Endothelial cell of umbilical vein (primary cell): ENCODE data around the gene CEP85L. TPM values are rescaled to one million over a fixed set of nuclear protein-coding genes. Genes with fewer than 3 reads are reported as not detected.

Experiments used
- BruUV-seq: library from RNA; stranded (reverse); fragments of 400-500 nt; replicated peaks from 2 replicates; lab custom pipeline; 2021; lab: Mats Ljungman, UMichigan
- CTCF ChIA-PET: fragments of 300-600, 350-600 bp; sonication (Branson Sonifier 250); formaldehyde crosslinking; loops from one replicate; lab custom pipeline; 2021; ENCODE audit warnings: antibody characterized with exemption, inconsistent platforms; lab: Charles Lee
- POLR2A ChIA-PET: fragments of 300-600, 350-600 bp; sonication (Branson Sonifier 250); formaldehyde crosslinking; loops from one replicate; lab custom pipeline; 2021; ENCODE audit warnings: antibody characterized with exemption, inconsistent platforms; lab: Charles Lee
- DNase-seq: peaks from one replicate; pipeline ENCODE4 v3.0.0-alpha.2; 2011; ENCODE audit warnings: low read depth, low spot score
- FAIRE-seq: peaks from 2 replicates; lab custom pipeline; 2011; peaks lifted over from hg19 to GRCh38; lab: Jason Lieb, UNC
- H2AFZ ChIP-seq: 2 replicates; pipeline ENCODE4 v1.6.0; 2012; ENCODE audit warnings: low read depth, low read length, control low read depth, inconsistent platforms
- H3K27ac ChIP-seq: 2 replicates; pipeline ENCODE4 v1.5.1; 2011; ENCODE audit warnings: low read depth, mild to moderate bottlenecking, control low read depth, low read length, moderate library complexity; ENCODE audit not compliant: insufficient read depth
- H3K27me3 ChIP-seq, 2 experiments: 2 replicates each; pipeline versions ENCODE4 v1.6.0 to v1.6.1; 2011; ENCODE audit warnings: low read length in 2 of 2, mixed read lengths in 1 of 2; ENCODE audit not compliant: control insufficient read depth in 2 of 2, insufficient read depth in 2 of 2
- H3K36me3 ChIP-seq, 2 experiments: 2 replicates in 1 of 2; 3 replicates in 1 of 2; pipeline ENCODE4 v1.5.1; 2011; ENCODE audit warnings: low read length in 2 of 2, mild to moderate bottlenecking in 1 of 2, moderate library complexity in 1 of 2; ENCODE audit not compliant: control insufficient read depth in 2 of 2, insufficient read depth in 2 of 2; ENCODE audit errors: extremely low read depth in 1 of 2
- H3K4me1 ChIP-seq: 3 replicates; pipeline ENCODE4 v1.5.1; 2011; ENCODE audit warnings: mild to moderate bottlenecking, low read length; ENCODE audit not compliant: control insufficient read depth, insufficient read depth; ENCODE audit errors: extremely low read depth
- H3K4me2 ChIP-seq: 2 replicates; pipeline ENCODE4 v1.6.1; 2011; ENCODE audit warnings: low read length, control low read depth, mixed read lengths; ENCODE audit not compliant: insufficient read depth
- H3K4me3 ChIP-seq, 3 experiments: fragments of 200-600 bp in 1 of 3; sonication (generic), shearing (Covaris generic) in 1 of 3; replicated peaks in 1 of 3; 2 replicates each; pipeline ENCODE4 v1.5.1; 2011 to 2016; ENCODE audit warnings: control low read depth in 3 of 3, low read length in 3 of 3, mild to moderate bottlenecking in 2 of 3, inconsistent platforms in 1 of 3, low read depth in 1 of 3, moderate library complexity in 1 of 3; ENCODE audit not compliant: insufficient read depth in 1 of 3
- H3K79me2 ChIP-seq: 2 replicates; pipeline ENCODE4 v1.6.0; 2012; ENCODE audit warnings: low read length, inconsistent platforms; ENCODE audit not compliant: control insufficient read depth, insufficient read depth
- H3K9ac ChIP-seq: replicated peaks from 2 replicates; pipeline ENCODE3; 2011; ENCODE audit warnings: low read length, control low read depth; ENCODE audit not compliant: insufficient read depth; ENCODE audit errors: extremely low read depth
- H3K9me1 ChIP-seq: replicated peaks from 3 replicates; pipeline ENCODE4 v1.6.0; 2011; ENCODE audit warnings: mild to moderate bottlenecking, low read length; ENCODE audit not compliant: control insufficient read depth, insufficient read depth; ENCODE audit errors: extremely low read depth
- H3K9me3 ChIP-seq: replicated peaks from 2 replicates; pipeline ENCODE4 v1.5.1; 2012; ENCODE audit warnings: low read length, inconsistent platforms; ENCODE audit not compliant: control insufficient read depth, insufficient read depth
- H4K20me1 ChIP-seq: replicated peaks from 2 replicates; pipeline ENCODE3; 2011; ENCODE audit warnings: mild to moderate bottlenecking, low read length; ENCODE audit not compliant: control insufficient read depth, insufficient read depth; ENCODE audit errors: extremely low read depth
- EZH2 ChIP-seq: IDR thresholded peaks from 2 replicates; pipeline ENCODE4 v1.6.1; 2012; ENCODE audit warnings: borderline replicate concordance, low read depth, mild to moderate bottlenecking, moderate library complexity, low read length, inconsistent platforms; ENCODE audit not compliant: severe bottlenecking
- FOS ChIP-seq: IDR thresholded peaks from 2 replicates; pipeline ENCODE4 v1.6.1; 2011; ENCODE audit warnings: mild to moderate bottlenecking, low read length, moderate library complexity, borderline replicate concordance; ENCODE audit not compliant: insufficient read depth
- GATA2 ChIP-seq: IDR thresholded peaks from 2 replicates; pipeline ENCODE4 v1.7.0; 2011; ENCODE audit warnings: low read depth, mild to moderate bottlenecking, moderate library complexity, mixed read lengths, low read length; ENCODE audit not compliant: insufficient read length, insufficient read depth
- JUN ChIP-seq: IDR thresholded peaks from 2 replicates; pipeline ENCODE4 v1.6.1; 2011; ENCODE audit warnings: borderline replicate concordance, low read depth; ENCODE audit not compliant: insufficient read length, insufficient read depth
- MYC ChIP-seq: IDR thresholded peaks from one replicate; pipeline ENCODE4 v1.6.1; 2011; ENCODE audit warnings: mild to moderate bottlenecking, low read depth, low read length
- POLR2A ChIP-seq: IDR thresholded peaks from 2 replicates; pipeline ENCODE4 v1.6.1; 2012; ENCODE audit warnings: low read depth, mild to moderate bottlenecking, control low read depth, low read length
- POLR2AphosphoS5 ChIP-seq: IDR thresholded peaks from 2 replicates; pipeline ENCODE4 v1.6.1; 2012; ENCODE audit warnings: low read depth, mild to moderate bottlenecking, control low read depth, low read length, moderate library complexity; ENCODE audit not compliant: insufficient read depth
- dilution Hi-C: fragments of 300-500 bp; cut with MboI; formaldehyde crosslinking; loops from one replicate; pipeline ENCODE4 v1.15.0; 2019; ENCODE audit warnings: low sequenced_read_pairs; ENCODE audit not compliant: extremely low pct_ligation_motif_present
- intact Hi-C: fragments of 100-400 bp; cut with micrococcal nuclease; formaldehyde crosslinking; loops from one replicate; pipeline ENCODE4 v1.10.0; 2022
- polyA plus RNA-seq, 4 experiments: library from polyadenylated mRNA; depleted of rRNA in 3 of 4; stranded (reverse) in 3 of 4; unstranded in 1 of 4; fragments of >200 nt; gene quantifications; 2 replicates each; pipeline versions ENCODE4 v1.2.1 to v1.2.3, GENCODE V29; 2011 to 2012; ENCODE audit warnings: missing spikeins in 1 of 4
- total RNA-seq: library from RNA; stranded (reverse); gene quantifications from 2 replicates; pipeline ENCODE4 v1.2.3, GENCODE V29; 2021
- TF ChIP-seq, protein P1 (sequence below): IDR thresholded peaks from 2 replicates; pipeline ENCODE4 v1.6.1; 2011; ENCODE audit not compliant: insufficient read depth, insufficient read length
- TF ChIP-seq, protein P2 (sequence below), 2 donors: IDR thresholded peaks; 1 replicate in 1 of 2; 2 replicates in 1 of 2; pipeline ENCODE4 v1.5.1; 2011; ENCODE audit warnings: low read length in 2 of 2, mild to moderate bottlenecking in 2 of 2, moderate library complexity in 2 of 2, control low read depth in 1 of 2, inconsistent platforms in 1 of 2, low read depth in 1 of 2; ENCODE audit not compliant: insufficient read depth in 1 of 2; ENCODE audit errors: extremely low read depth in 1 of 2

CEP85L gene
- total and polyA plus RNA-seq, 2 donors (not counting 3 experiments of a cell fraction or from before 2014, with no cell fraction given), result 1.8 to 9.2 TPM

- TF ChIP-seq MYC (no peak), GATA2 (no peak), FOS (no peak), POLR2A (no peak), EZH2 (no peak), JUN (no peak), POLR2AphosphoS5 (no peak)
- TF ChIP-seq, protein P1, sequence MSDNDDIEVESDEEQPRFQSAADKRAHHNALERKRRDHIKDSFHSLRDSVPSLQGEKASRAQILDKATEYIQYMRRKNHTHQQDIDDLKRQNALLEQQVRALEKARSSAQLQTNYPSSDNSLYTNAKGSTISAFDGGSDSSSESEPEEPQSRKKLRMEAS, result no peak
- CTCF ChIA-PET, result interaction anchor here (1.2 kb wide), 1 partner anchor 15 kb away, joined by 3 read pairs; no protein-coding TSS in a partner anchor
- intact Hi-C loops, result no loop called here
- H3K4me2 ChIP-seq, result no peak overlapping the region
- no peaks in the 10 kb centered on the region for H3K79me2 ChIP-seq
- dilution Hi-C loops, result no loop called here
- no peaks in the 10 kb centered on the region for H4K20me1 ChIP-seq
- H3K4me3 ChIP-seq, result no peak overlapping the region
- DNase-seq (no peak), FAIRE-seq (no peak)
- no peak overlapping the region for H3K27ac ChIP-seq
- no peak overlapping the region for H2AFZ ChIP-seq
- H3K9me1 ChIP-seq, result no peaks in the 10 kb centered on the region
- H3K36me3 ChIP-seq, result no peaks in the 10 kb centered on the region
- peaks cover 2% of the 10 kb centered on the region for H3K4me1 ChIP-seq
- no TSS peak for BruUV-seq
- POLR2A ChIA-PET, result no interaction called here
- no peak overlapping the region for H3K9ac ChIP-seq
- H3K9me3 ChIP-seq, result no peaks in the 10 kb centered on the region
- no peaks in the 10 kb centered on the region for H3K27me3 ChIP-seq
Observed at GRCh38 chr6:118669561-118669960, 18.2 kb upstream of the CEP85L start.

DNA sequence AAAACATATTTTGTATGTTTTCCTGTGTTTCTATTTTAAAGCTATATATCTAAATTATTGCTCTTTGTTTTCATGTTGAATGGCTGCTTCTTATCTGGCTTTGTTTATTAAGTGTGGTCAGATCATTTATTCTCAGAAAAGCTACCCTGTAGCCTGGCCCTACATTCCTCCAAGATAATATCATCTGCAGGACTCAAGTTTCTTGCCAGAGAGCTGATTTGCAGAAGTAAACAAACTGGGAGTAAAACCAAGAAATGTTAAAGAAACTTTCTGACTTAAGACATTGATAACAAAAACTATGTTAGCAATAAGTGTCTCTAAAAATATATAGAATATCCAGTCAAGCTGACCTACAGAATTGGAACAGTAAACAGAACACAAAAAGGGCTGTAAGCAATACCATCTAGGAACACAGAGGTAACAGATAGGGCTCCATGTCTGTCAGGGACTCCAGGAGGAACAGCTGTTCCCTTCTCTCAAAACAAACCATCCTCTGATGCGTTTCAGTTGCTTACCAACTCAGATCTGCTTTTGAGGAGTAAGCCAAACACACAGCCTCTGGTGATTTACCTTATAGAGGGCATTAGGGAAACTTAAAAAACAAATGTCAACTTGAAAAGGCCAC, 17.5 kb upstream of the CEP85L start:
- FAIRE-seq (peak; percentile 49), DNase-seq (peak; percentile 70)
- no peaks in the 10 kb centered on the region for H3K79me2 ChIP-seq
- no peaks in the 10 kb centered on the region for H4K20me1 ChIP-seq
- no peak overlapping the region for H3K4me2 ChIP-seq
- no peak overlapping the region for H3K27ac ChIP-seq
- intact Hi-C loops, result no loop called here
- dilution Hi-C loops, result no loop called here
- no peak for TF ChIP-seq EZH2
- TF ChIP-seq, protein P1, result no peak
- TF ChIP-seq, protein P2, sequence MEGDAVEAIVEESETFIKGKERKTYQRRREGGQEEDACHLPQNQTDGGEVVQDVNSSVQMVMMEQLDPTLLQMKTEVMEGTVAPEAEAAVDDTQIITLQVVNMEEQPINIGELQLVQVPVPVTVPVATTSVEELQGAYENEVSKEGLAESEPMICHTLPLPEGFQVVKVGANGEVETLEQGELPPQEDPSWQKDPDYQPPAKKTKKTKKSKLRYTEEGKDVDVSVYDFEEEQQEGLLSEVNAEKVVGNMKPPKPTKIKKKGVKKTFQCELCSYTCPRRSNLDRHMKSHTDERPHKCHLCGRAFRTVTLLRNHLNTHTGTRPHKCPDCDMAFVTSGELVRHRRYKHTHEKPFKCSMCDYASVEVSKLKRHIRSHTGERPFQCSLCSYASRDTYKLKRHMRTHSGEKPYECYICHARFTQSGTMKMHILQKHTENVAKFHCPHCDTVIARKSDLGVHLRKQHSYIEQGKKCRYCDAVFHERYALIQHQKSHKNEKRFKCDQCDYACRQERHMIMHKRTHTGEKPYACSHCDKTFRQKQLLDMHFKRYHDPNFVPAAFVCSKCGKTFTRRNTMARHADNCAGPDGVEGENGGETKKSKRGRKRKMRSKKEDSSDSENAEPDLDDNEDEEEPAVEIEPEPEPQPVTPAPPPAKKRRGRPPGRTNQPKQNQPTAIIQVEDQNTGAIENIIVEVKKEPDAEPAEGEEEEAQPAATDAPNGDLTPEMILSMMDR (IDR thresholded peaks at IDR 0.05; ENCODE audit: extremely low read depth in 1 of 2, insufficient read depth in 1 of 2, low read depth in 1 of 2, low read length in 2 of 2), result no peak
- TF ChIP-seq JUN, result no peak
- no peak for TF ChIP-seq POLR2A
- TF ChIP-seq MYC, result no peak
- TF ChIP-seq POLR2AphosphoS5, result no peak
- TF ChIP-seq GATA2, result no peak
- TF ChIP-seq FOS, result no peak
- H3K27me3 ChIP-seq, result no peaks in the 10 kb centered on the region
- H3K9ac ChIP-seq, result no peak overlapping the region
- peaks cover 2% of the 10 kb centered on the region for H3K4me1 ChIP-seq
- H3K9me3 ChIP-seq, result no peaks in the 10 kb centered on the region
- ChIA-PET CTCF (no interaction called here), POLR2A (no interaction called here)
- H3K36me3 ChIP-seq, result no peaks in the 10 kb centered on the region
- peak overlapping the region; percentile 31 for H2AFZ ChIP-seq
- no peak overlapping the region for H3K4me3 ChIP-seq
- no peaks in the 10 kb centered on the region for H3K9me1 ChIP-seq
- no TSS peak for BruUV-seq
